ENCODE data around the gene EFNB1. TPM values are rescaled to one million over a fixed set of nuclear protein-coding genes. Genes with fewer than 3 reads are reported as not detected.
A peak's percentile ranks its signal among the peaks of the same experiment; 100 is the strongest.

The EFNB1 gene
- total RNA-seq, 1 donor from 2014 or later = 25.4 TPM

DNA sequence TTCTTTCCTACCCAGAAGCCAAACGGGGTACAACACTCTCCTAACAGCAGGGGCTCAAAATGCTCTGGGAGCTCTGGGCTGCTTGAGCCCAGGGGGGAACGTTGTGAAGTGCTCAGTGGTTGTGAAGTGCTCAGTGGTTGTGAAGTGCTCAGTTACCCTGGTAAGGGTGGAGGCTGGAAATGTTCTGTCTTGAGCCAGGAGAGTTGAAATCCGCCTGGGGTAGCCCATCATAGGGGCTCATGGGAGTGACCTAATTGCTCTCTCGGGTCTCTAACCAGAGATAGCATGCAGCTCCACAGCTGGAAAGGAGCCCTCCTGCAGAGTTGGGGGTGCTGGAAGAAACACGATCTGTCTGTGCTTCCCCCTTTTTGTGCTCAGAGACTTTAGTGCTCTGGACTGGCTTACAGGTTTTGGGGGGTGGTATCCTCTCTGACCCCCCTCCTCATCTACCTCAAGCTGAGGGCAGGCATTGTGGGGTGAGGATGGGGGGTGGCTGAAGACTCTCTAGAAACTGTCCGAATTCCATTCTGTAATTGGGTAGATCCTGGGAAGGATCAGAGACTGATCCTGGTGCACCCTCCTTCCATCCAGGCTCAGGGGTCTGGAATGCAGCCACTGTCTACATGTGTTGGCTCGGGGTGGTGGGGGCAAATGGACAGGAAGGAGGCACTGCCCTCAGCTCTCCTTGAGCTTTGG lies 2.7 kb downstream of the EFNB1 start:
- Histone ChIP-seq H3K36me3 (no peaks in the 10 kb centered on the region), H3K4me3 (peak overlapping the region; percentile 59), H3K4me2 (peak overlapping the region; percentile 84), H3K27me3 (peaks cover 29% of the 10 kb centered on the region), H3F3A (ENCODE audit: low read depth) (no peaks in the 10 kb centered on the region), H3K4me1 (peaks cover 8% of the 10 kb centered on the region), H3K79me2 (ENCODE audit: low read depth) (peaks cover 63% of the 10 kb centered on the region), H3K27ac (no peak overlapping the region), H2AFZ (replicated peaks) (no peak overlapping the region), H3K9me3 (ENCODE audit: low read depth) (no peaks in the 10 kb centered on the region), H3K9ac (no peak overlapping the region), H4K20me1 (ENCODE audit: low read depth) (peaks cover 76% of the 10 kb centered on the region)
- H3K9me3 Mint-ChIP-seq = peaks cover 10% of the 10 kb centered on the region
- DNase-seq (ENCODE audit: low spot score) = no peak
- TF ChIP-seq CTCF (IDR thresholded peaks at IDR 0.05) (no peak), EZH2phosphoT487 (IDR thresholded peaks at IDR 0.05) (no peak), EZH2 (IDR thresholded peaks at IDR 0.05) (no peak)
- H3K36me3 Mint-ChIP-seq = no peaks in the 10 kb centered on the region
- H3K27ac Mint-ChIP-seq = no peak overlapping the region
- peak overlapping the region; percentile 92 for H3K4me3 Mint-ChIP-seq
- peaks cover 25% of the 10 kb centered on the region for H3K4me1 Mint-ChIP-seq
- H3K27me3 Mint-ChIP-seq (ENCODE audit: insufficient read depth, low read depth) = peaks cover 6% of the 10 kb centered on the region

DNA sequence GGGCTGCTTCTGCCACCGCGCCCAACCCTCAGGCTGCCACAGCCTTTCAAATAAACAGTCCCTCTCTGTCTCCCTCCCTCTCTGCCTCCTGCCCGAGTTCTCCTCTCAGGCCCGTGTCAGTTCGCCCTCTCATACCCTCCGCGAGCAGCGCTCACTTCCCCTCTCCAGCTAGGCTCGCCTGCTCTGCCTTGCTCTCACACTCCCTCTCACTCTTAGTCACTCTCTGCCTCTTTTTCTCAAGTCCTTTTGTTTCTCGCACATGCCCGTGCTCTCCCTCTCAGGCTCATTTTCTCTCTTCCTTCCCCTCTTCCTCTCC lies 3.2 kb downstream of the EFNB1 start:
- H3K4me1 Mint-ChIP-seq = peaks cover 30% of the 10 kb centered on the region
- peak overlapping the region; percentile 92 for H3K4me3 Mint-ChIP-seq
- H4K20me1 ChIP-seq (ENCODE audit: low read depth) = peaks cover 81% of the 10 kb centered on the region
- H3K4me1 ChIP-seq = peaks cover 8% of the 10 kb centered on the region
- no peak overlapping the region for H3K27ac ChIP-seq
- H3K27me3 ChIP-seq = peaks cover 24% of the 10 kb centered on the region
- peak overlapping the region; percentile 12 for H3K27ac Mint-ChIP-seq
- TF ChIP-seq EZH2phosphoT487 (IDR thresholded peaks at IDR 0.05) (no peak), EZH2 (IDR thresholded peaks at IDR 0.05) (no peak), CTCF (IDR thresholded peaks at IDR 0.05) (no peak)
- H3K9me3 ChIP-seq (ENCODE audit: low read depth) = no peaks in the 10 kb centered on the region
- no peaks in the 10 kb centered on the region for H3F3A ChIP-seq (ENCODE audit: low read depth)
- peak; percentile 41 for DNase-seq (ENCODE audit: low spot score)
- H3K9me3 Mint-ChIP-seq = peaks cover 10% of the 10 kb centered on the region
- H3K4me3 ChIP-seq = peak overlapping the region; percentile 59
- H3K9ac ChIP-seq = no peak overlapping the region
- peaks cover 4% of the 10 kb centered on the region for H3K36me3 Mint-ChIP-seq
- H3K36me3 ChIP-seq = no peaks in the 10 kb centered on the region
- H3K4me2 ChIP-seq = peak overlapping the region; percentile 84
- H2AFZ ChIP-seq (replicated peaks) = no peak overlapping the region
- H3K27me3 Mint-ChIP-seq (ENCODE audit: insufficient read depth, low read depth) = peaks cover 6% of the 10 kb centered on the region
- peaks cover 68% of the 10 kb centered on the region for H3K79me2 ChIP-seq (ENCODE audit: low read depth)

DNA sequence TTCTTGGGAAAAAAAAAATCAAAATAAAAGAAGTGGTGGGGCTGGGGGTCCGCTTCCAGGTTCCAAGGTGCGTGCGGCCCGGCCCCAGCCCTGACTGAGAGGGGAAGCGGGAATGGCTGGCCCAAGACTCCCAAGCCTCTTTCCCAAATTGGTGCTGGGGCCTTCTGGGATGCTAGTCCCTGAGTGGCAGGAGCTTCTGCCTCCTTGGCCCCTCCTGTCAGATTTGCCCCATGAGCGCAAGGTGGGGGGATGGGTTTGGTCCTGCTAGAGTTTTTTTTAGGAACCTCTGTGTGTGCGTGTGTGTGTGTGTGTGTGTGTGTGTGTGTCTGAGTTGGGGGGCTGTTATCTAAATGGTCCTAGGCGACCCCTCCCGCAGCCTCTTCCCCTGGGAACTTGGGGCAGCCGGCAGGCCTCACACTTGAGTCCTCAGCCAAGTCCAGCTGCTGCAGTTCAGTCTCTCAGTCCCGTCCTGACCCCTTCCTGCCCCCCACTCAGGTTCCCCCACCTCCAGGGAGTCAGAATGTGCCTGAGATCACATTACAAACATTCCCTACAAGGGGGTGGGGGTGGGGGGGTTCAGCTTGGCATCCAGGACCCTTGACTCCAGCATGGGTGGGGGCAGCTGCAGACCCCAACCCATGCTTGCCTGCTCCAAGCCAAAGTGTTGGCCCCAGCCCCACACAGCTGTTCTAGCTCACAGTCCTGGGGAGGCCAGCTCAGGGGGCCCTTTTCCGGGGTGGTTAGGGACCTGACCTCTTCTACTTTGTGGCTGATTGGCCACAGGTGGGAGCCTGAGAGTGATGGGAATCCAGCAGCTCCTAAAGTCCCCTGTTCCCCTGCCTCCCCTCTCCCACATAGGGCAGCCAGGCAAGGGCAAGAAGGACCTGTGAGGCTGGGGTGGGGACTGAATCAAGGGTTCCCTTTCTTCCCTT lies 4.0 kb downstream of the EFNB1 start:
- DNase-seq (ENCODE audit: low spot score) = peak; percentile 28
- TF ChIP-seq EZH2phosphoT487 (IDR thresholded peaks at IDR 0.05) = no peak
- TF ChIP-seq EZH2 (IDR thresholded peaks at IDR 0.05) = no peak
- no peak for TF ChIP-seq CTCF (IDR thresholded peaks at IDR 0.05)
- H3K4me3 Mint-ChIP-seq = peak overlapping the region; percentile 92
- Histone ChIP-seq H3K9ac (no peak overlapping the region), H3K27ac (no peak overlapping the region), H3K79me2 (ENCODE audit: low read depth) (peaks cover 75% of the 10 kb centered on the region), H3K4me2 (peak overlapping the region; percentile 84), H3K27me3 (peaks cover 17% of the 10 kb centered on the region), H3F3A (ENCODE audit: low read depth) (no peaks in the 10 kb centered on the region), H4K20me1 (ENCODE audit: low read depth) (peaks cover 89% of the 10 kb centered on the region), H3K36me3 (no peaks in the 10 kb centered on the region), H3K4me1 (peaks cover 8% of the 10 kb centered on the region), H3K4me3 (peak overlapping the region; percentile 59), H3K9me3 (ENCODE audit: low read depth) (no peaks in the 10 kb centered on the region), H2AFZ (replicated peaks) (no peak overlapping the region)
- H3K27ac Mint-ChIP-seq = no peak overlapping the region
- peaks cover 6% of the 10 kb centered on the region for H3K27me3 Mint-ChIP-seq (ENCODE audit: insufficient read depth, low read depth)
- peaks cover 8% of the 10 kb centered on the region for H3K9me3 Mint-ChIP-seq
- H3K36me3 Mint-ChIP-seq = peaks cover 7% of the 10 kb centered on the region
- peaks cover 34% of the 10 kb centered on the region for H3K4me1 Mint-ChIP-seq

All from neural progenitor cell (in vitro differentiated cells).